HUES48 (cell line): Measurements from ENCODE around the gene ZDHHC11.

Experiments used
- H3K27ac ChIP-seq: one replicate; pipeline ENCODE4 v1.7.0; 2013; ENCODE audit warnings: low read depth, low read length, inconsistent platforms
- H3K27me3 ChIP-seq: 2 replicates; pipeline ENCODE4 v1.6.1; 2013; ENCODE audit warnings: mild to moderate bottlenecking, low read length; ENCODE audit not compliant: control insufficient read depth, insufficient read depth
- H3K36me3 ChIP-seq: 2 replicates; pipeline ENCODE4 v1.6.1; 2013; ENCODE audit warnings: low read length; ENCODE audit not compliant: control insufficient read depth, insufficient read depth
- H3K4me1 ChIP-seq: 2 replicates; pipeline ENCODE4 v1.6.1; 2013; ENCODE audit warnings: mild to moderate bottlenecking, low read length; ENCODE audit not compliant: control insufficient read depth, insufficient read depth
- H3K4me3 ChIP-seq: 2 replicates; pipeline ENCODE4 v1.5.1; 2013; ENCODE audit warnings: mild to moderate bottlenecking, low read depth, low read length
- H3K9ac ChIP-seq: 2 replicates; pipeline ENCODE4 v1.6.1; 2013; ENCODE audit warnings: mild to moderate bottlenecking, low read depth, low read length, moderate library complexity
- H3K9me3 ChIP-seq: 2 replicates; pipeline ENCODE4 v1.6.1; 2013; ENCODE audit warnings: low read length; ENCODE audit not compliant: control insufficient read depth, insufficient read depth

Gene ZDHHC11, protein sequence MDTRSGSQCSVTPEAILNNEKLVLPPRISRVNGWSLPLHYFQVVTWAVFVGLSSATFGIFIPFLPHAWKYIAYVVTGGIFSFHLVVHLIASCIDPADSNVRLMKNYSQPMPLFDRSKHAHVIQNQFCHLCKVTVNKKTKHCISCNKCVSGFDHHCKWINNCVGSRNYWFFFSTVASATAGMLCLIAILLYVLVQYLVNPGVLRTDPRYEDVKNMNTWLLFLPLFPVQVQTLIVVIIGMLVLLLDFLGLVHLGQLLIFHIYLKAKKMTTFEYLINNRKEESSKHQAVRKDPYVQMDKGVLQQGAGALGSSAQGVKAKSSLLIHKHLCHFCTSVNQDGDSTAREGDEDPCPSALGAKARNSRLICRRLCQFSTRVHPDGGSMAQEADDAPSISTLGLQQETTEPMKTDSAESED

DNA sequence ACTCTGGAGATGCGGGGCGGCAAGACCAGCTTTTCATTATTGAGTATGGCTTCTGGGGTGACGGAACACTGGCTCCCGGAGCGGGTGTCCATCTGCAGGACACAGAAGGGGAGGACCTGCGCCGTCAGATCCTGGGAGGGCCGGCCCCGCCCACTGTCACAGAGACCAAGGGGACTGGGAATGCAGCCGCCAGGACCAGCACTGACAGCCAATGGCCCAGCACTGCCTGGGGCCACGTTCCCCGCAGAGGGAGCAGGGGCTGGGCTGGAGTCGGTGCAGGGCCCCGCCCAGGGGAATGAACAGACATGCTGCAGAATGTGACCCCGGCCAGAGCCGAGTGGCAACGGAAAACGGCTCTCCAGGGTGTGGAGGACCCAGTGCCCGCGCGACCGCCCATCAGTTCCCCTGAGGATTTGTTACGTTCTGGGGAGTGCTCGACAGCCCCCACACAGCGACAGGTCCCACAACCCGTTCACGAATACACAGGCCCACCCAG lies at the start of gene ZDHHC11:
Gene ZDHHC11, minus strand, starts transcription at position 476 of the 496 bp plus-strand sequence. Its CDS starts 384 bp downstream, at position 92.
- Histone ChIP-seq H3K4me3 (no peak within 1 kb of the TSS), H3K27ac (no peak within 1 kb of the TSS), H3K36me3 (no peaks in the 10 kb centered on the region), H3K4me1 (no peaks in the 10 kb centered on the region), H3K9ac (no peak within 1 kb of the TSS), H3K27me3 (no peaks in the 10 kb centered on the region), H3K9me3 (no peaks in the 10 kb centered on the region)

GRCh38 chr5:893711-894110 lies 42.9 kb upstream of the ZDHHC11 start:
- Histone ChIP-seq H3K4me1 (peaks cover 9% of the 10 kb centered on the region; the same call in 1 of the 2 replicates), H3K27ac (no peak overlapping the region), H3K4me3 (peak overlapping the region; percentile 89), H3K27me3 (no peaks in the 10 kb centered on the region), H3K9me3 (no peaks in the 10 kb centered on the region), H3K36me3 (peaks cover 60% of the 10 kb centered on the region), H3K9ac (peak overlapping the region; percentile 94)

DNA sequence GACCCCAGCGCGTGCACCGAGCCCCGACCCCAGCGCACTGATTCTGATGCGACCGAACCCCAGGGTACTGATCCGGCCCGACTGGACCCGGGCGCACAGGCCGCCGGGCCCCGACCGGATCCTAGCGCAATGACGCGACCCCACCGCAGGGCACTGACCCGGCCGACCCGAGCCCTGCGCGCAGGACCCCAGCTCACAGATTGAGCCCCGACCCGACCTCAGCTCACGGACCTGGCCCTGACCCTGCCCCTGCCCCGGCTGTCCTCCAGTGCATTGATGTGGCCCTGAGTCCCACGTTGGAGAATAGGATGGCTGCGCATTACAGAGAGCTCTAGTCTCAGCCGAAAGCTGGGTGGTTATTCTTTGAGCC lies 42.3 kb upstream of the ZDHHC11 start:
- Histone ChIP-seq H3K9me3 (no peaks in the 10 kb centered on the region), H3K4me1 (peaks cover 9% of the 10 kb centered on the region; the same call in 1 of the 2 replicates), H3K27ac (peak overlapping the region; percentile 91), H3K9ac (peak overlapping the region; percentile 94), H3K27me3 (no peaks in the 10 kb centered on the region), H3K4me3 (peak overlapping the region; percentile 89), H3K36me3 (peaks cover 66% of the 10 kb centered on the region)

- H3K36me3 ChIP-seq = peaks cover 72% of the 10 kb centered on the region
- peak within 1 kb of the TSS; percentile 94 for H3K9ac ChIP-seq
- peak within 1 kb of the TSS; percentile 91 for H3K27ac ChIP-seq
- H3K27me3 ChIP-seq = no peaks in the 10 kb centered on the region
- H3K4me1 ChIP-seq = peaks cover 9% of the 10 kb centered on the region; the same call in 1 of the 2 replicates
- H3K4me3 ChIP-seq = peak within 1 kb of the TSS; percentile 89
- no peaks in the 10 kb centered on the region for H3K9me3 ChIP-seq
Measured at GRCh38 chr5:892394-893136, 41.8 kb upstream of the ZDHHC11 start, which contains the start of the genes BRD9 and TRIP13. BRD9 (minus strand) TSS chr5:892801; CDS start chr5:892657, 144 bp downstream. TRIP13 (plus strand) TSS chr5:892884; CDS start chr5:892999, 115 bp downstream.

DNA sequence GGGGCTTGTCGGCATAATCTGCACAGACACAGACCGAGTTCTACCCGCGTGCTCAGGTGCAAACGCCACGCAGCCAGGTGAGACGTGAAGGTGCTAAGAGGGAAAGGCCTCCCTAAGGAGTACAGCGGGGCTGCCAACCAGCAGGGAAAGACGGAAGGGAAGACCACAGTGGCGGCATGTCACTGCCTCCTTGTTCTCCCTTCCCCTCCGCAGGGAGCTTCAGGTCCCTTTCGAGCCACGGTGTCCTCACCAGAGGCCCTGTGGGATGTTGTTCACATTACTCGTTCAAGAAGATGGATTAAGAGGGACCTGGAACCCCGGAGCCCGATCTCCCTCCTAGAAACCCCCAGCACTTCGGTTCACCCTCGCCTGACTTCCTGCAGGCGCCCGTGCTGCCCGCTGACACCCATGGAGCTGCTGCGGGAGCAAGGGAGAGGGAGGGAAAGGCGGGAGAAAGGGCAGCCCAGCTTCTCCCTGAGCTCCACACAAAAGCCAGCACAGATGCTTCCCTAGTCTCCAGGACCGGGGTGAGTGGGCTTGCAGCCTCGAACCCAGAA lies 41.1 kb upstream of the ZDHHC11 start:
- H3K27me3 ChIP-seq = no peaks in the 10 kb centered on the region
- peaks cover 9% of the 10 kb centered on the region; the same call in 1 of the 2 replicates for H3K4me1 ChIP-seq
- peak overlapping the region; percentile 91 for H3K27ac ChIP-seq
- H3K4me3 ChIP-seq = peak overlapping the region; percentile 89
- no peaks in the 10 kb centered on the region for H3K9me3 ChIP-seq
- H3K36me3 ChIP-seq = peaks cover 77% of the 10 kb centered on the region
- H3K9ac ChIP-seq = peak overlapping the region; percentile 94

GRCh38 chr5:891117-891836 lies 40.5 kb upstream of the ZDHHC11 start:
- peaks cover 9% of the 10 kb centered on the region; the same call in 1 of the 2 replicates for H3K4me1 ChIP-seq
- no peaks in the 10 kb centered on the region for H3K27me3 ChIP-seq
- H3K9me3 ChIP-seq = no peaks in the 10 kb centered on the region
- H3K36me3 ChIP-seq = peaks cover 77% of the 10 kb centered on the region
- peak overlapping the region; percentile 94 for H3K9ac ChIP-seq
- peak overlapping the region; percentile 89 for H3K4me3 ChIP-seq
- peak overlapping the region; percentile 91 for H3K27ac ChIP-seq

- Histone ChIP-seq H3K9me3 (no peaks in the 10 kb centered on the region), H3K27me3 (no peaks in the 10 kb centered on the region), H3K27ac (no peak overlapping the region), H3K9ac (no peak overlapping the region), H3K4me3 (no peak overlapping the region), H3K4me1 (peaks cover 9% of the 10 kb centered on the region; the same call in 1 of the 2 replicates), H3K36me3 (peaks cover 77% of the 10 kb centered on the region)
Measured at GRCh38 chr5:889075-889710, 38.4 kb upstream of the ZDHHC11 start.

- H3K9ac ChIP-seq = no peak overlapping the region
Measured at GRCh38 chr5:888638-889035, 37.9 kb upstream of the ZDHHC11 start.

DNA sequence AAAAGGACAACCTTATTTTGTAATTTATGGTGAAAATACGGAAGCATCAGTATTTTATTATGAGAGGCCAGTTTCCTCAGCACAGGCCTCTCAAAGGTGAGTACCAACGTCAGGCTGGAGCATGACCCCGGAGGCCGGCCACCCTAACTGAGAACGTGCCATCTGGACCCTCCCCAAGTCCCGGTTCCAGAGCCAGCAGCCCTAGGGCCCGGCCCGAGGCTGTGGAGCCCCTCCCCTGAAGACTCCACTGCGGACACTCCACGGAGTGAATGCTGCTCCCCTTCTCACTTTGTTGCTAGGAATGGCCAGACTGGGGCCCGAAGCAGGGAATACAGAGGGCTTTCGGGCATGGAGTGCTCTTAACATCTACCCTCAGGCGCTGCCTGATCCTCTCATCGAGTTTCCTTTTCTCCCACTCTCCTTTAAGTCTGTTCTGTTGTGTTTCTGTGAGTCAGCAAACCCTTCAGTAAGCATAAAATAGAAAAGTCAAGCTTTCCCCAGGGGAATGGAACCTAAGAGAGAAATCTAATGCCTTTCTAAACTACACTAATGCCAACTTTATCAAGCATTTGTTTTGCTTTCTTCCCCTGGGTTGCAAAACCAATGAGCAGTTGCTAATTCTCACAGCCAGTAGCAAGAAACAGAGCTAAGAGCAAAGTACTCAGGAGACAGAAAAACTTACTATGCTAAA lies 37.3 kb upstream of the ZDHHC11 start:
- Histone ChIP-seq H3K36me3 (peaks cover 81% of the 10 kb centered on the region), H3K27ac (no peak overlapping the region), H3K9me3 (no peaks in the 10 kb centered on the region), H3K4me1 (no peaks in the 10 kb centered on the region), H3K9ac (no peak overlapping the region), H3K4me3 (no peak overlapping the region), H3K27me3 (no peaks in the 10 kb centered on the region)

More at GRCh38 chr5:888638-889035, 37.9 kb upstream of the ZDHHC11 start:
- Histone ChIP-seq H3K27ac (no peak overlapping the region), H3K36me3 (peaks cover 77% of the 10 kb centered on the region), H3K4me3 (no peak overlapping the region), H3K27me3 (no peaks in the 10 kb centered on the region), H3K9me3 (no peaks in the 10 kb centered on the region), H3K4me1 (peaks cover 3% of the 10 kb centered on the region; the same call in 1 of the 2 replicates)
